Adrenal gland (tissue), 5 donors: ENCODE measurements around the gene TMEM35B.

Experiments
- CTCF ChIP-seq, 6 experiments: fragments of 450-650 bp in 4 of 6; fragments of 200-600 bp in 2 of 6; sonication (generic) in 1 of 6; IDR thresholded peaks; 1 replicate in 5 of 6; 2 replicates in 1 of 6; pipeline versions ENCODE4 v1.5.1 to v1.8.0; 2016 to 2021; ENCODE audit warnings: antibody characterized with exemption in 6 of 6, mild to moderate bottlenecking in 2 of 6, moderate library complexity in 1 of 6
- POLR2A ChIP-seq, 2 donors: fragments of 450-650 bp; IDR thresholded peaks; one replicate each; pipeline ENCODE4 v1.6.1; 2017; ENCODE audit warnings: antibody characterized with exemption in 2 of 2, mild to moderate bottlenecking in 2 of 2, moderate library complexity in 1 of 2
- donor health status: DM: no; HTN: no; CAD: no.

- TF ChIP-seq CTCF (IDR thresholded peaks at IDR 0.05) (no peak), POLR2A (IDR thresholded peaks at IDR 0.05) (no peak)
Measured at GRCh38 chr1:34946211-34946610, 38.9 kb downstream of the TMEM35B start.
